ENCODE measurements around the gene HGD. TPM values are rescaled to one million over a fixed set of nuclear protein-coding genes. Genes with fewer than 3 reads are reported as not detected.

Gene HGD
- total RNA-seq, 1 experiment from 2014 or later: 23.0 TPM

DNA sequence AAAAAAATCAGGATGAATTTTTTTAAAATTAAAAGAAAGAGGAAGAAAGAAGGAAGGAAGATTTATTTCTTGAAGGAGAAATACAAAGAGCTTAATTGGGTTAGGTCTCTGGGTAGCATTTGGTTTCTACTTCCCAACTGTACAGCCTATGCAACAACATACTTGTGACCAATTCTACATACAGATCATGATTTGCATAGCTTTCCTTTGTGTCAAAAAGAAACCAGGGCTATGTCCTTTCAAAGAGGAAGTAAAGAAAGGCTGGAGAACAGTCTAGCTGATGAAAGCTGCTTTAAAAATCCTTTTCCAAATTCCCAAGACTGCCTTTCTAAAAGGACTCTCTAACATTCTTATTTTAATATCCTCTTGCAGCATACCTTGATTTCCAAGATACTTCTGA is 6.1 kb upstream of the HGD start:
- Mint-ChIP-seq H3K4me3 (ENCODE audit: low read depth, unreplicated experiment) (no peak overlapping the region), H3K27ac (ENCODE audit: unreplicated experiment) (no peak overlapping the region), H3K4me1 (ENCODE audit: low read depth, unreplicated experiment) (peaks cover 2% of the 10 kb centered on the region), H3K36me3 (ENCODE audit: insufficient read depth, unreplicated experiment) (no peaks in the 10 kb centered on the region), H3K9me3 (ENCODE audit: low read depth, unreplicated experiment) (no peaks in the 10 kb centered on the region), H3K27me3 (ENCODE audit: unreplicated experiment) (no peaks in the 10 kb centered on the region)
- TF ChIP-seq, protein P1, sequence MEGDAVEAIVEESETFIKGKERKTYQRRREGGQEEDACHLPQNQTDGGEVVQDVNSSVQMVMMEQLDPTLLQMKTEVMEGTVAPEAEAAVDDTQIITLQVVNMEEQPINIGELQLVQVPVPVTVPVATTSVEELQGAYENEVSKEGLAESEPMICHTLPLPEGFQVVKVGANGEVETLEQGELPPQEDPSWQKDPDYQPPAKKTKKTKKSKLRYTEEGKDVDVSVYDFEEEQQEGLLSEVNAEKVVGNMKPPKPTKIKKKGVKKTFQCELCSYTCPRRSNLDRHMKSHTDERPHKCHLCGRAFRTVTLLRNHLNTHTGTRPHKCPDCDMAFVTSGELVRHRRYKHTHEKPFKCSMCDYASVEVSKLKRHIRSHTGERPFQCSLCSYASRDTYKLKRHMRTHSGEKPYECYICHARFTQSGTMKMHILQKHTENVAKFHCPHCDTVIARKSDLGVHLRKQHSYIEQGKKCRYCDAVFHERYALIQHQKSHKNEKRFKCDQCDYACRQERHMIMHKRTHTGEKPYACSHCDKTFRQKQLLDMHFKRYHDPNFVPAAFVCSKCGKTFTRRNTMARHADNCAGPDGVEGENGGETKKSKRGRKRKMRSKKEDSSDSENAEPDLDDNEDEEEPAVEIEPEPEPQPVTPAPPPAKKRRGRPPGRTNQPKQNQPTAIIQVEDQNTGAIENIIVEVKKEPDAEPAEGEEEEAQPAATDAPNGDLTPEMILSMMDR (IDR thresholded peaks at IDR 0.05; ENCODE audit: unreplicated experiment): no peak
- BruUV-seq (replicated peaks): no TSS peak
- intact Hi-C loops (cut with micrococcal nuclease; ENCODE audit: unreplicated experiment): no loop called here
- CTCF ChIA-PET: interaction anchor here (1.5 kb wide), 1 partner anchor 54 kb away, joined by 3 read pairs; the partner anchor contains the start of genes GTF2E1 and RABL3
- DNase-seq: no peak

DNA sequence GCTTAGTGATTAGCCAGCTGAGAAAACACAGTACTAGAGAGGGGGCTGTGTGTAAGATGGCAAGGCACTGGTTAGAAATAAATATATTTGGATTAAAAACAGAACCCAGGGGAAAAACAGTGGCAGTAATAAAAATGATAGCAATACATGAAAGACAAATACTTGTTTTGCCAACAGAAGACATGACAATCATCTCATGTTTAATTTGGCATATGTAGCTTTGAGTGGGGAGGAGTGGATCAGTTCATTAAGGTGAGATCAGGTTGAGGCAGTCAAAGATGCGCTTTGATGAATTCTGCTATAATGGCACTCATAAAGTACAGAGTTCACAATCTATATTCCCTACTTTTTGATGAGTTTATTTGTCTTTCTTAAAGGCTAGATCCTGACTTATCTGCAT is 3.4 kb upstream of the HGD start:
- intact Hi-C loops (cut with micrococcal nuclease; ENCODE audit: unreplicated experiment): no loop called here
- TF ChIP-seq, protein P1 (IDR thresholded peaks at IDR 0.05; ENCODE audit: unreplicated experiment): no peak
- Mint-ChIP-seq H3K27ac (ENCODE audit: unreplicated experiment) (no peak overlapping the region), H3K4me3 (ENCODE audit: low read depth, unreplicated experiment) (no peak overlapping the region), H3K36me3 (ENCODE audit: insufficient read depth, unreplicated experiment) (peaks cover 15% of the 10 kb centered on the region), H3K4me1 (ENCODE audit: low read depth, unreplicated experiment) (peaks cover 28% of the 10 kb centered on the region), H3K9me3 (ENCODE audit: low read depth, unreplicated experiment) (no peaks in the 10 kb centered on the region), H3K27me3 (ENCODE audit: unreplicated experiment) (no peaks in the 10 kb centered on the region)
- BruUV-seq (replicated peaks): no TSS peak
- DNase-seq: no peak
- CTCF ChIA-PET: no interaction called here

DNA sequence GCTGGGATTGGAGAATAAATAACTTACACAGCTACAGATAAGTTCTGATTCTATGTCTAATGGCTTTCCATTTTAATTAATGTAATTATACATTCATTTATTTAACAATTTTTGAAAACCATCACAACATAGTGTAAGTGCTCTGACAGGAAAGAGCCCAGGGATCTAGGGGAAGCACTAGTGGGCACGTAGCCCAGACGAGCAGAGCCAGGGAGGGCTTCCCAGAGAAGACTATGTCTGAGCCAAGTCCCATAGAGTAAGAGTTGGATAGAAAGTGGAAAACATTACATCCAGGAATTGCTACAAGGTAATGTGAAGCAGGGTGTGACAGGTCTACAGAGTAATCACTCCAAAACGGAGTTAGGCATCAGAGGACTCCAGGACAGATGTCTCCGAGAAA is 2.9 kb upstream of the HGD start:
- Mint-ChIP-seq H3K4me1 (ENCODE audit: low read depth, unreplicated experiment) (peaks cover 31% of the 10 kb centered on the region), H3K27me3 (ENCODE audit: unreplicated experiment) (no peaks in the 10 kb centered on the region), H3K36me3 (ENCODE audit: insufficient read depth, unreplicated experiment) (peaks cover 15% of the 10 kb centered on the region), H3K9me3 (ENCODE audit: low read depth, unreplicated experiment) (no peaks in the 10 kb centered on the region), H3K4me3 (ENCODE audit: low read depth, unreplicated experiment) (no peak overlapping the region), H3K27ac (ENCODE audit: unreplicated experiment) (no peak overlapping the region)
- no TSS peak for BruUV-seq (replicated peaks)
- DNase-seq: no peak
- CTCF ChIA-PET: no interaction called here
- intact Hi-C loops (cut with micrococcal nuclease; ENCODE audit: unreplicated experiment): loop anchor here (5.0 kb wide), 1 partner anchor 112 kb away; no protein-coding TSS in a partner anchor
- TF ChIP-seq, protein P1 (IDR thresholded peaks at IDR 0.05; ENCODE audit: unreplicated experiment): no peak

DNA sequence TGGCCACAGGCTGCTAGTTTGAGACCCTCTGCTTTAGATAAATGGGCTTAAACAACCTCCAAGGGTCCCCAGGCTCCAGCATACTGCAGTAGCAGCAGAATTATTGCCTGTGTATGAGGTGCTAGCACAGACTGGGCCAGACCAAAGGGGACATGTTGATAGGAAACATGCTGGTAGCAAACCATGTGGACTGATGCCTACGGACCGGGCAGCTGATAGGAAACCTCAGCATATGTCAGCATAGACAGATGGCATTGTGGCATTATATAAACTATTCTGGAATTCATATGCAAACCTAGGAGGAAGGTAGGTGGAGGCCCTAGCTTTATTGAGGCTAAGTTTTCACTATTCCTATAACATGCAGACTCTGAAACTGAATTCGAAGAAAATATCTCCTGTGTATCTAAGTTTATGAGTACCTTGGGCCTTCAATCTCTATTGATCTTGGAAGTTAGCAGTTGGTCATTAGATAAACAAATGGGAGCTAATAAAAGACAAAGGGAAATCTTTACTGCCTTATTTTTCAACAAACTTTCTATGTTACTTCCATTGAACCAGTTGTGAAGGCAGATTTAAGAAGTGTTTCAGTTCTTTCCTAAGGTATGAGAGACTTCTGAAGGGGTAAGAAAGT is 1.7 kb upstream of the HGD start:
- intact Hi-C loops (cut with micrococcal nuclease; ENCODE audit: unreplicated experiment): loop anchor here (5.0 kb wide), 1 partner anchor 114 kb away; no protein-coding TSS in a partner anchor
- CTCF ChIA-PET: no interaction called here
- Mint-ChIP-seq H3K27ac (ENCODE audit: unreplicated experiment) (no peak overlapping the region), H3K36me3 (ENCODE audit: insufficient read depth, unreplicated experiment) (peaks cover 22% of the 10 kb centered on the region), H3K9me3 (ENCODE audit: low read depth, unreplicated experiment) (no peaks in the 10 kb centered on the region), H3K27me3 (ENCODE audit: unreplicated experiment) (no peaks in the 10 kb centered on the region), H3K4me1 (ENCODE audit: low read depth, unreplicated experiment) (peaks cover 41% of the 10 kb centered on the region), H3K4me3 (ENCODE audit: low read depth, unreplicated experiment) (no peak overlapping the region)
- no TSS peak for BruUV-seq (replicated peaks)
- TF ChIP-seq, protein P1 (IDR thresholded peaks at IDR 0.05; ENCODE audit: unreplicated experiment): no peak
- no peak for DNase-seq

Data from Calu3 (cell line).